ENCODE measurements around the gene FBXO41. TPM values are rescaled to one million over a fixed set of nuclear protein-coding genes. Genes with fewer than 3 reads are reported as not detected.

Gene FBXO41
- polyA plus RNA-seq, 1 donor from 2014 or later = 6.0 TPM

DNA sequence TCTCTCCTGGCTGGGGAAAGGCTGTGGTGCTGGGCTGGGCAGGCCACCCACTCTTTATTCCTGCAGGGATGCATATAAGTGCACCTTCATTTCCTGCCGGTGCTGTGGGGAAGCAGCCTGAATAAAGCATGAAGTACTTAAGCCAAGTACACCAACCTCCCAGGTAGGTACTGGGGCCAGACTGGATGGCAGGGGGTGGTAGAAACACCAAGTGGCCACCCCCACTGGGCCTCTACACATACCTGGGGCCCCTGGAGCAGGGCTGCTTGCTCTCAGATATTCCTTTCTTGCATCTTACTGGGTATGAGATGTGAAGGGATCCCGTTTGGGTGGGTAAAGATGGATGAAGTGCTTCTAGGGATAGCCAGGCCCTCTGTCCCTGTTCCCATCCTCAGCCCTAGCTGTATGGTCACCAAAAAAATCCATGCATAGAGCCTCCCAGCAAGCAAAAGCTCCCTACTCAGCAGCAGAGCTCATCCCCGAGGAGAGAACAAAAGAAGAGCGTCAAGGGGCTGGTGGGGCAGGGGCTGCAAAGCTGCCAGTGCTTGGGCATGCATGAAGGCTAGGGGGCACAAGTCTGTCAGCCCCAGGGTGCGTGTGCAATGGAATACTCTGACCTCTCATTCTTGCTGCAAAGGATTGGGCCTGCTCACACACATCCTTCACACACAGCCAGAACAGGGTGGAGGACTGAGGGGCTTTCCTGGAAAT is 28.2 kb downstream of the FBXO41 start:
- no peak overlapping the region for H3K9ac ChIP-seq (ENCODE audit: low read length)
- H3K9me2 ChIP-seq (ENCODE audit: insufficient read depth, low read length) = no peaks in the 10 kb centered on the region
- H4K20me1 ChIP-seq (ENCODE audit: insufficient read depth) = no peaks in the 10 kb centered on the region
- H3F3A ChIP-seq (ENCODE audit: insufficient read depth, low read length, poor library complexity, severe bottlenecking) = no peaks in the 10 kb centered on the region
- H3K27me3 ChIP-seq (ENCODE audit: insufficient read depth, low read depth, low read length) = no peaks in the 10 kb centered on the region
- no peak overlapping the region for H3K4me2 ChIP-seq (ENCODE audit: low read length)
- no peaks in the 10 kb centered on the region for H3K9me3 ChIP-seq (ENCODE audit: low read length)
- H3K4me3 ChIP-seq (ENCODE audit: low read length) = no peak overlapping the region
- no peak overlapping the region for H2AFZ ChIP-seq (ENCODE audit: low read depth, low read length)
- peaks cover 7% of the 10 kb centered on the region for H3K36me3 ChIP-seq (ENCODE audit: insufficient read depth, low read length)
- H3K79me2 ChIP-seq (replicated peaks; ENCODE audit: insufficient read depth, low read length) = no peaks in the 10 kb centered on the region
- H3K27ac ChIP-seq (ENCODE audit: low read length) = no peak overlapping the region
- no peak for TF ChIP-seq REST (IDR thresholded peaks at IDR 0.05; ENCODE audit: borderline replicate concordance)
- no peak for TF ChIP-seq SMC3 (conservative IDR thresholded peaks at IDR 0.05; ENCODE audit: poor library complexity)
- TF ChIP-seq MXI1 (conservative IDR thresholded peaks at IDR 0.05; ENCODE audit: poor library complexity, severe bottlenecking) = no peak
- no peak for TF ChIP-seq POLR2AphosphoS5 (IDR thresholded peaks at IDR 0.05)
- TF ChIP-seq TAF1 (IDR thresholded peaks at IDR 0.05; ENCODE audit: low read depth) = no peak
- TF ChIP-seq EZH2 (IDR thresholded peaks at IDR 0.05; ENCODE audit: borderline replicate concordance, insufficient read depth, low read length, poor library complexity, severe bottlenecking) = no peak
- TF ChIP-seq, protein P1, sequence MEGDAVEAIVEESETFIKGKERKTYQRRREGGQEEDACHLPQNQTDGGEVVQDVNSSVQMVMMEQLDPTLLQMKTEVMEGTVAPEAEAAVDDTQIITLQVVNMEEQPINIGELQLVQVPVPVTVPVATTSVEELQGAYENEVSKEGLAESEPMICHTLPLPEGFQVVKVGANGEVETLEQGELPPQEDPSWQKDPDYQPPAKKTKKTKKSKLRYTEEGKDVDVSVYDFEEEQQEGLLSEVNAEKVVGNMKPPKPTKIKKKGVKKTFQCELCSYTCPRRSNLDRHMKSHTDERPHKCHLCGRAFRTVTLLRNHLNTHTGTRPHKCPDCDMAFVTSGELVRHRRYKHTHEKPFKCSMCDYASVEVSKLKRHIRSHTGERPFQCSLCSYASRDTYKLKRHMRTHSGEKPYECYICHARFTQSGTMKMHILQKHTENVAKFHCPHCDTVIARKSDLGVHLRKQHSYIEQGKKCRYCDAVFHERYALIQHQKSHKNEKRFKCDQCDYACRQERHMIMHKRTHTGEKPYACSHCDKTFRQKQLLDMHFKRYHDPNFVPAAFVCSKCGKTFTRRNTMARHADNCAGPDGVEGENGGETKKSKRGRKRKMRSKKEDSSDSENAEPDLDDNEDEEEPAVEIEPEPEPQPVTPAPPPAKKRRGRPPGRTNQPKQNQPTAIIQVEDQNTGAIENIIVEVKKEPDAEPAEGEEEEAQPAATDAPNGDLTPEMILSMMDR (IDR thresholded peaks at IDR 0.05; ENCODE audit: poor library complexity, severe bottlenecking) = no peak
- TF ChIP-seq EP300 (conservative IDR thresholded peaks at IDR 0.05; ENCODE audit: poor library complexity, severe bottlenecking) = no peak
- TF ChIP-seq RAD21 (conservative IDR thresholded peaks at IDR 0.05) = no peak

- Histone ChIP-seq H3K27me3 (ENCODE audit: insufficient read depth, low read depth, low read length) (no peaks in the 10 kb centered on the region), H2AFZ (ENCODE audit: low read depth, low read length) (no peak overlapping the region), H3K4me3 (ENCODE audit: low read length) (no peak overlapping the region), H3K27ac (ENCODE audit: low read length) (no peak overlapping the region), H4K20me1 (ENCODE audit: insufficient read depth) (no peaks in the 10 kb centered on the region), H3K36me3 (ENCODE audit: insufficient read depth, low read length) (peaks cover 7% of the 10 kb centered on the region), H3K9ac (ENCODE audit: low read length) (no peak overlapping the region), H3K9me2 (ENCODE audit: insufficient read depth, low read length) (no peaks in the 10 kb centered on the region), H3F3A (ENCODE audit: insufficient read depth, low read length, poor library complexity, severe bottlenecking) (no peaks in the 10 kb centered on the region), H3K9me3 (ENCODE audit: low read length) (no peaks in the 10 kb centered on the region), H3K4me2 (ENCODE audit: low read length) (no peak overlapping the region), H3K79me2 (replicated peaks; ENCODE audit: insufficient read depth, low read length) (no peaks in the 10 kb centered on the region)
- TF ChIP-seq RAD21 (conservative IDR thresholded peaks at IDR 0.05) (no peak), POLR2AphosphoS5 (IDR thresholded peaks at IDR 0.05) (no peak), REST (IDR thresholded peaks at IDR 0.05; ENCODE audit: borderline replicate concordance) (no peak), EZH2 (IDR thresholded peaks at IDR 0.05; ENCODE audit: borderline replicate concordance, insufficient read depth, low read length, poor library complexity, severe bottlenecking) (no peak), MXI1 (conservative IDR thresholded peaks at IDR 0.05; ENCODE audit: poor library complexity, severe bottlenecking) (no peak), EP300 (conservative IDR thresholded peaks at IDR 0.05; ENCODE audit: poor library complexity, severe bottlenecking) (no peak), TAF1 (IDR thresholded peaks at IDR 0.05; ENCODE audit: low read depth) (no peak), SMC3 (conservative IDR thresholded peaks at IDR 0.05; ENCODE audit: poor library complexity) (no peak)
- TF ChIP-seq, protein P1 (IDR thresholded peaks at IDR 0.05; ENCODE audit: poor library complexity, severe bottlenecking) = no peak
These were observed 29.2 kb downstream of the FBXO41 start for GRCh38 chr2:73255007-73255644.

Data from neural cell (in vitro differentiated cells).